Measurements from ENCODE around the gene STX10. TPM values are rescaled to one million over a fixed set of nuclear protein-coding genes. Genes with fewer than 3 reads are reported as not detected.

The STX10 gene
- total RNA-seq, 2 donors from 2014 or later = 30.8 to 83.4 TPM

- TF ChIP-seq, protein P1, sequence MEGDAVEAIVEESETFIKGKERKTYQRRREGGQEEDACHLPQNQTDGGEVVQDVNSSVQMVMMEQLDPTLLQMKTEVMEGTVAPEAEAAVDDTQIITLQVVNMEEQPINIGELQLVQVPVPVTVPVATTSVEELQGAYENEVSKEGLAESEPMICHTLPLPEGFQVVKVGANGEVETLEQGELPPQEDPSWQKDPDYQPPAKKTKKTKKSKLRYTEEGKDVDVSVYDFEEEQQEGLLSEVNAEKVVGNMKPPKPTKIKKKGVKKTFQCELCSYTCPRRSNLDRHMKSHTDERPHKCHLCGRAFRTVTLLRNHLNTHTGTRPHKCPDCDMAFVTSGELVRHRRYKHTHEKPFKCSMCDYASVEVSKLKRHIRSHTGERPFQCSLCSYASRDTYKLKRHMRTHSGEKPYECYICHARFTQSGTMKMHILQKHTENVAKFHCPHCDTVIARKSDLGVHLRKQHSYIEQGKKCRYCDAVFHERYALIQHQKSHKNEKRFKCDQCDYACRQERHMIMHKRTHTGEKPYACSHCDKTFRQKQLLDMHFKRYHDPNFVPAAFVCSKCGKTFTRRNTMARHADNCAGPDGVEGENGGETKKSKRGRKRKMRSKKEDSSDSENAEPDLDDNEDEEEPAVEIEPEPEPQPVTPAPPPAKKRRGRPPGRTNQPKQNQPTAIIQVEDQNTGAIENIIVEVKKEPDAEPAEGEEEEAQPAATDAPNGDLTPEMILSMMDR (IDR thresholded peaks at IDR 0.05) = no peak
- no peak for DNase-seq (ENCODE audit: low spot score)
- peaks cover 7 to 32% of the 10 kb centered on the region in 2 donors for H3K4me1 ChIP-seq (ENCODE audit: control insufficient read depth in 1 of 2, low read depth in 2 of 2)
- no peak for ATAC-seq (ENCODE audit: insufficient number of reproducible peaks, low FRiP score, low read depth)
- no peak overlapping the region for H3K27ac ChIP-seq
- H3K4me3 ChIP-seq = no peak overlapping the region
- no peaks in the 10 kb centered on the region for H3K36me3 ChIP-seq
- H3K9me3 ChIP-seq = no peaks in the 10 kb centered on the region
- H3K27me3 ChIP-seq (replicated peaks; ENCODE audit: insufficient read depth) = no peaks in the 10 kb centered on the region
These were observed 28.5 kb downstream of the STX10 start for GRCh38 chr19:13121551-13122274.

DNA sequence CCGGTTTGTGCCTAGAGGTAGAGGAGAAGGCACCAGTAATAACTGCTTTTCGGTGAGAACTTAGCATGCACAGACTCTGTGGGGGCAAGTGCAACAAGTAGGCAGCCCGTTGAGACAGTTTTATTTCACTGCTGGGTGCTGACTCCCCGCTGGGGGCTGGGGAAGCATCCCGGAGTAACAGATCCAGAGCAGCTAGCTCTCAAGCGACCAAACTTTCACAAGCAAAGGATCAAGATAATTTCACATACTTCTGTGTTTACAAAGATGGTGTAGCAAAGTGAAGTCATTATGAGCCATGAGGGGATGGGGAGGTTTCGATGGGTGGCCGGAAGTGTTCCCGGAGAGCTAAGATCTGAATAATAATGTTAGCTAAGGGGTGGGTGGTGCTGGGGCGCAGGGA lies 29.4 kb downstream of the STX10 start:
- DNase-seq (ENCODE audit: low spot score) (no peak), ATAC-seq (ENCODE audit: insufficient number of reproducible peaks, low FRiP score, low read depth) (no peak)
- Histone ChIP-seq H3K4me3 (no peak overlapping the region), H3K27me3 (replicated peaks; ENCODE audit: insufficient read depth) (no peaks in the 10 kb centered on the region), H3K36me3 (no peaks in the 10 kb centered on the region), H3K4me1 (ENCODE audit: control insufficient read depth in 1 of 2, low read depth in 2 of 2) (peaks cover 11 to 37% of the 10 kb centered on the region in 2 donors), H3K27ac (no peak overlapping the region), H3K9me3 (no peaks in the 10 kb centered on the region)
- TF ChIP-seq, protein P1 (IDR thresholded peaks at IDR 0.05) = no peak

DNA sequence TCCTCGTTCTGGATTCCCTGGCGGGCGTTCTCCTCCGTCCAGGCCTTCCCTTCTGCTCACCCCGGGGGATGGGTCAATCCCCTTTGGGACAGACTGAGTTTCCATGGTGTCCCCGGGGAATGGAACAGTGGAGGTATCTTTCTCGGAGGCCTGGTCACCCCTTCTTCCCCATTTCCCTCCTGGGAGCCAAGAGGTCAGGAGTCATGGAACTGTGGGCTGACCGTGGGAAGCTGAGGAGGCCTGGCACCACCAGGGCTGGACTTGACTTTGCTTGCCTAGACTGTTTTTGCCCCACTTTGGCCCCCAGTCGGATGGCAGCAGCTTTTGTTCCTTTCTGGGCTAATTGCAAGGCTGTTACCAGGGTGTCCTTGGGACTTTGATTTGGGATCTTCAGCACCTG lies 30.1 kb downstream of the STX10 start:
- ATAC-seq (ENCODE audit: insufficient number of reproducible peaks, low FRiP score, low read depth) (no peak), DNase-seq (ENCODE audit: low spot score) (no peak)
- H3K4me3 ChIP-seq = no peak overlapping the region
- peaks cover 16 to 44% of the 10 kb centered on the region in 2 donors for H3K4me1 ChIP-seq (ENCODE audit: control insufficient read depth in 1 of 2, low read depth in 2 of 2)
- H3K27ac ChIP-seq = no peak overlapping the region
- TF ChIP-seq, protein P1 (IDR thresholded peaks at IDR 0.05) = no peak
- H3K9me3 ChIP-seq = no peaks in the 10 kb centered on the region
- no peaks in the 10 kb centered on the region for H3K27me3 ChIP-seq (replicated peaks; ENCODE audit: insufficient read depth)
- no peaks in the 10 kb centered on the region for H3K36me3 ChIP-seq

DNA sequence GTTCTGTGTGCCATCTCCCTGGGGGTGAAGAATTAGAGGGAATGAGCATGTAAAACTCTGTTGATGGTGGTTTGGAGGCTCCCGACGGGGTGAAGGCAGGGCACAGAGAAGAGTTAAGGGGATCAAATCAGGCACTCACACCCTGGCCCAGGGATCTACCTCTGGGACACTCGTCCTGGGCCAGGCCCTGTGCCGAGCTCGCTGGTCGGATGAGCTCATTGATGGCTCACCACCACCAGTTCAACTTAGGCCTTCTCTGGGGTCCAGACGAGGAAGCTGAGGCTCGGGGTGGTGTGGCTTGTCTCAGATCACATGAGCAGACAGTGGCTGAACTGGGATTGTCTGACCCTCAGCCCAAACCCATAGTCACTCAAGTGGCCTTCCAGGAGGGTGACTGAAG lies 30.5 kb downstream of the STX10 start:
- Histone ChIP-seq H3K9me3 (no peaks in the 10 kb centered on the region), H3K27me3 (replicated peaks; ENCODE audit: insufficient read depth) (no peaks in the 10 kb centered on the region), H3K27ac (no peak overlapping the region), H3K4me1 (ENCODE audit: control insufficient read depth in 1 of 2, low read depth in 2 of 2) (peaks cover 16 to 44% of the 10 kb centered on the region in 2 donors), H3K36me3 (no peaks in the 10 kb centered on the region), H3K4me3 (peak overlapping the region; percentile 94)
- no peak for ATAC-seq (ENCODE audit: insufficient number of reproducible peaks, low FRiP score, low read depth)
- DNase-seq (ENCODE audit: low spot score) = no peak
- TF ChIP-seq, protein P1 (IDR thresholded peaks at IDR 0.05) = no peak

DNA sequence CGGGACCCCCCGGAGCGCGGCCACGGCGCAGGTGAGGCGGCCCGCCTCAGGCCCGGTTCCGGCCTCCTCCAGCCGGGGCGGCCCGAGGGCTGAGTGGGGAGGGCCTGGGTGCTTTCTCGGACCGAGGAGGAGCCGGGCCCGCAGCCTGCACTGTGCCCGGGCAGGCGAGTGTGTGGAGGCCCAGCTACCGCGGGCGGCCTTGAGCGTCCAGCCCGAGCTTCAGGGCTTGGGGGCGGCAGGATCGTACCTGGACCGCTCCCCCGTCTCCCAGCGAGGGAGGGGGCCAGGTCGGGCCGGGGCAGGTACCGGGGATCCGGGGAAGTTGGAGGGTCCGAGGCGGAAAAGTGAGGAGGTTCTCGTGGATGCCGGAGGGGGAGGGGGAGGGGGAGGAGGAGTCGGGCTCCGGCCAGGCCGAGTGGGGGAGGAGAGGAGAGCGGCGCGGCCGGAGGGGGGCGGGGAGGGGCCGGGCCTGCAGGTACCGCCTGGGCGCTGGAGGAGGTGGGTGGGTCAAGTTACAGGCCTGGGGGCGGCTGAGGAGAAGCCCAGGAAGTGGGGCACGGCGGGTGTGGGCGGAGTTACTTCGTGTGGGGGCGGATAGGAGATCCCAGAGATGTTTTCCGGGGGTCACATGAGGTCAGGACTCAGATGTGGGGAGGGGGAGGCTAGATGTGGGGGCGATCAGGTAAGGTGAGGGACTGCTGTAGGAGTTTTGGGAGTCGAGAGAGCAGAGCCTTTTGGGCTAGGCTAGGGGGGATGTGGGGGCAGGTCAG lies 31.6 kb downstream of the STX10 start:
- Histone ChIP-seq H3K27me3 (replicated peaks; ENCODE audit: insufficient read depth) (no peaks in the 10 kb centered on the region), H3K4me3 (peak overlapping the region; percentile 94), H3K36me3 (no peaks in the 10 kb centered on the region), H3K27ac (no peak overlapping the region), H3K4me1 (ENCODE audit: control insufficient read depth in 1 of 2, low read depth in 2 of 2) (peaks cover 16 to 44% of the 10 kb centered on the region in 2 donors), H3K9me3 (no peaks in the 10 kb centered on the region)
- no peak for DNase-seq (ENCODE audit: low spot score)
- ATAC-seq (ENCODE audit: insufficient number of reproducible peaks, low FRiP score, low read depth) = no peak
- TF ChIP-seq, protein P1 (IDR thresholded peaks at IDR 0.05) = no peak

Measured in thoracic aorta (tissue), 2 donors.